Nucleus accumbens (tissue), 56 donors: Measurements from ENCODE around the gene SLAMF1.
"Not testable (repeated sequence)": the region's sequence is repeated elsewhere in the genome, so short reads cannot be mapped to it uniquely, and the experiment has no call there.

Experiments
- DNase-seq, 56 donors: peaks; one replicate each; lab custom pipeline; 2025; lab: John Stamatoyannopoulos, UW

The SLAMF1 gene

DNA sequence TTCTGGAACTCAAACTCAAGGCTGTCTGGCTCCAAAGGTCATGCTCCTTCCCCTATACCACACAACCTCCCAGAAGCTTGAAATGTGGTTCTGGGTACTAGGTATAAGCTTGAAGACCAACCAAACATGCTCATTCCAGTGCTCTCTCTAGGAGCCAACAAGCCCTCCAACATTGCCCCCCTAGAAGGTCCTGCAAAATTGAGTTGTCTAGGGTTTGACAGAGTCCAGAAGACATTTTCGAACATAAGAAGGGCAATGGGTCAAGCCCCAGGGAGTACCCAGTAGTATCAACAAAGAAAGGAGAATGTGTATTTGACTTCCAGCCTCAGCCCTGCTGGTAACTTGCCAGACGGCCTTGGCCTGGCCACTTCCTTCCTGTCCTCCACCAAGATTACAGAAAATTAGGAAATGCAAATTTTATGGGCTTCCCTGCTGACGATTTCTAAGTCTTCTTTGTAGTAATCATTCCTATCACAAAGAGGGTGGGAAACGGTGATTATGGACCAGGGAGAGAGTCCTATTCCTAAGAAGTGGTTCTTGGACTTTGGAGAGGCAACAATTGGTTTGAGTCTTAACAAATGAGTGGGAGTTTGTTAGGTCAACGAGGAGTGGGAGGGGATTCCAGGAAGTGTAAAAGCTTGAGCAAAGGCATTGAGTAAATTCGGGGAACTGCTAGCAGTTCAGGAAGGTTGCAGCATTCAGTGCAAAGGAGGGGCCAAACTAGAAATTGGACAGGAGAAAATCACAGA lies 18.7 kb upstream of the SLAMF1 start:
- peak in 1 of 56 donors; percentile 1 for DNase-seq

DNA sequence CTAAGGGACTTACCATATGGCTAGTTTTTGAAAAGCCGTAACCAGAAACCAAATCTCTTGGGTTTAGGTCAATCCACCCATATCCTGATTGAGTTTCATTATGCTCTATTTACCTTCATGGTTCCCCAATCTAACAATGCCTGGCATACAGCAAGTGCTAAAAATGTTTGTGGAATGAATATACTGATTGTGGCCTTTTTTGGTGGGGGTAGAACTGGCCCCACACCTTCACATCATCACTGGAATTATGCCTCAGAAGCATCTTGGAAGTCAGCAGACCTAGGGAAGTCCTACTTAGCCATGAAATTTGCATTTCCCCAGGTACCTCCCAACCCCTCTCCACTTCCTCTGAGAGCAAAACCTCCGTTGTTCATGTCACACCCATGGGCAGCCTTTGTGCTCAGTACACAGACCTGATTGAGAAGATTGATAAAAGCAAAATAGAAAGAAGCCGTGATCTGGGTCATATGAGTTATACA lies 17.8 kb upstream of the SLAMF1 start:
- DNase-seq, result no peak

DNA sequence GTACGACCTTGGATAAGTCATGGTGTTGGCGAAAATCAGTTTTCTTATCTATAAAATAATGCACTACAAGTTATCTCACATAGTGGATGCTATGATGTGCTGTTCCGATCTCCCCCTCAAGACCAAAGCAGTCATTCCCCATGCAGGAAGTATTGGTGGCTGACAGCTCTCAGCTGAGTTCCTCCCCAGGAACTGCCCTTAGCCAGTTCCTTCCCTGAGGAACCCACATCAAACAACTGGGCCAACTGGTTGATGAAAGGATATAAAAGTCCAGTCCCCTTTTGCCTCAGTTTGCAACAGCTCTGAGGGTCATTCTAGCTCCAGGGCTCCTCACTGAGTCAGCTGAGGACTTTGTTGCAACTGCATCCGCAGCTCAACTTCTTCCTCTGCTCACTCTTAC lies 16.1 kb upstream of the SLAMF1 start:
- DNase-seq, result no peak

DNA sequence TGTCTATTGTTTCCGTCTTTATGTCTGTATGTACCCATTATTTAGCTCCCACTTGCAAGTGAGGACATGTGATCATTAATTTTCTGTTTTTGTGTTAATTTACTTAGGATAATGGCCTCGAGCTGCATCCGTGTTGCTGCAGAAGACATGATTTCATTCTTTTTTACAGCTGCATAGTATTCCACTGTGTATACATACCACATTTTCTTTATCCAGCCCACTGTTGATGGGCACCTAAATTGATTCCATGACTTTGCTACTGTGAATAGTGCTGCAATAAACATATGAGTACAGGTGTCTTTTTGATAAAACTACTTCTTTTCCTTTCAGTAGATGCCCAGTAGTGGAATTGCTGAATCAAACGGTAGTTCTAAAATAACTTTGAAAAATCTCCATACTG lies 12.7 kb upstream of the SLAMF1 start:
- DNase-seq, result no peak

DNA sequence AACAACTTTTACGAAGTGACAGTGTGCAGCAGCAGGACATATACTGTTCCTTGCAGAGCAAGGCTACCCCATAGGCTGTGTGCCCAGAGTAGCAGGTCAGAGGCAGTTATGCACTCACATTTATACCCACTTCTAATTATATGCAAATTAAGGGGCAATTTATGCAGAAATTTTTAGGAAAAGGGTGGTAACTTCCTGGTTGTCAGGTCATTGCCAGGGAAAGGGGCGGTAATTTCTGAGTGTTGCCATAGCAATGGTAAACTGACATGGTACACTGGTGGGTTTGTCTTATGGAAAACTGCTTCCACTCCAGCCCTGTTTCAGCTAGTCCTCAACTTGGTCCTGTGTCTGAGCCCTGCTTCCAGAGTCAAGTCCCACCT lies 12.0 kb upstream of the SLAMF1 start:
- no peak for DNase-seq

DNA sequence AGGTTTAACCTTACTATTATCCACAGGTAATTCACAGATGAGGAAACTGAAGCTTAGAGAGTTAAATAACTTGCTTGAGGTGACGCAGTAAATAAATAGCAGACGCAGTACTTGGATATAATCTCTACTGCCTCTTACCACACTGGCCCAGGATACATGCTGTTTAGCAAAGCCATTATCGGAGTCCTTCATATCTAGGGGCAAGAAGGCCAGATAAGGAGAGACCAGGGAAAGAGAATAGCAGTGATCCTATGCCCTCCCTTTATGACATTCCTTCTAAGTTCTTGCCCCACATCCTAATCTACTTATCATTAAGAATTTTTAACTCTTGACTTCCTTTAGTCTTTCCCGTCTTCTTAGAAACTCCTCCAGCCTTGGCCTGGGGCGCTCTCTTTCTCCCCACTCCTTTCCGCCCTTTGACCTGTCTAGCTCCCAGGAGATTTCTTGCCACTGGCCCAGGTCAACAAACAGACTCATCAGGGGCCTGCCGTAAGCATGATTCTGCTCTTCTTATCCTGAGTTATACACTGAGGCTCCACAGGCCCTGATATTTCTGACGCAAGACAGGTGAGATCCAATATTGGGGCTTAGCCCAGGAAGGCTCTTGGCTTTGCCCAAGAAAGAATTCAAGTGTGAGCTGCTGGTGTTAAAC lies 11.4 kb upstream of the SLAMF1 start:
- DNase-seq, result no peak

DNA sequence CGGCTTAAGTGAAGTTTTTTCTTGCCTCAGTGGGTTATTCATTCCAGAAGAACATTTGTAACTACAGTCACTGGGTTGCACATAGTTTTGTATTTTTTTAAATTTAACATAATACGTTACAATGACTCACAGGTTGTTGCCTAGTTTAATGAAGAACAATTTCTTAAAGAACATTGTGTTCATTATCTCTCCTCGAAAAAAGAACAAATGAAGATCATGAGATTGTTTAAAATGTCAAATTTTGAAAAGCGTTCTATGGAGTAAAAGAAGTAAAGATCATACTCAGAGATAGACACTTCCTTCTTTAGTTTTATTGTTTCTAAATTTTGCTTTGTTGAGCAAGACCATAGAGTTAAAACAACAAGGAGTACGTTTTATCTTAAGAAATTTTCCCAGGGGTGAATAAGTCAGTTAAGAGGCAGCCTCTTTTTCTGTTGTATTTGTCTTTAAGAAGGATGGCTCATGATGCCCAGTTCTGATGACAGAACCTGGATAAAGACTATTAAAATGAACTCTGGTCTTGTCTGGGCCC lies 10.5 kb upstream of the SLAMF1 start:
- no peak for DNase-seq

DNA sequence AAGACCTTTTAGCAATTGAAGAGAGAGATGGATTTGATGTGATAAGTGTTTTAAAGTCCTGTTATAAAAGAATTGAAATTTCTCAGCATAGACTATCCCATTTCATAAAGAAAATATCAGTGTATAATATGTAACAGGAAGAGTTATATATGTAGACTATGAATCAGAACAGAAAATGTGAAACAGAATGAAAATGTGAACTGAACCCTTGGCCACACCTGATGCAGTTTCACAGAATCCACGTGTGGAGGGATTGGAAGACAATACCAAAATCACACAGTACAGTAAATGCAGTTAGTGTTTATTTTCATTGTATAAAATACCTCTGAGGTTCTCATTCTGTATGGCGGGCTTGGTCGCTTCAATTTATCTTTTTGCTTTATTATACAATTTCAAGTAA lies 9.9 kb upstream of the SLAMF1 start:
- no peak for DNase-seq

DNA sequence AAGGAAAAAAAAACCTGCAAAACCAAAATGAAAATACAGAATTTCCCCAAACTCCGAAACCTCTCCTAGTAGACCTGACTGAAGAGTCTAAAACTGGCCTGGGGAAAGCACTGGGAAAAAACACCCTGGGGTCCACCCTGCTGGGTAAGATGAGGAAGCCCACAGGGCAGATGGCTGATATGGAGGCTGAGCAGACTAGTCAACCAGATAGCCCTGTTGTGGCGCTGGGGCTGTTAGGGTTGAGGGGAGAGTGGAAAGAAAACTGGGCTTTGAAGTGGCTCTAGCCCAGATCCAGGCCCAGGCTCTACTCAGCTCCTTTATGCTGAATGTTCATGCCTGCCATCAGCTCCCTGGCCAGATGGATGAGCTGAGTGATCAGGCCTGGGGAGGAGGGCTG lies 6.8 kb upstream of the SLAMF1 start:
- no peak for DNase-seq

DNA sequence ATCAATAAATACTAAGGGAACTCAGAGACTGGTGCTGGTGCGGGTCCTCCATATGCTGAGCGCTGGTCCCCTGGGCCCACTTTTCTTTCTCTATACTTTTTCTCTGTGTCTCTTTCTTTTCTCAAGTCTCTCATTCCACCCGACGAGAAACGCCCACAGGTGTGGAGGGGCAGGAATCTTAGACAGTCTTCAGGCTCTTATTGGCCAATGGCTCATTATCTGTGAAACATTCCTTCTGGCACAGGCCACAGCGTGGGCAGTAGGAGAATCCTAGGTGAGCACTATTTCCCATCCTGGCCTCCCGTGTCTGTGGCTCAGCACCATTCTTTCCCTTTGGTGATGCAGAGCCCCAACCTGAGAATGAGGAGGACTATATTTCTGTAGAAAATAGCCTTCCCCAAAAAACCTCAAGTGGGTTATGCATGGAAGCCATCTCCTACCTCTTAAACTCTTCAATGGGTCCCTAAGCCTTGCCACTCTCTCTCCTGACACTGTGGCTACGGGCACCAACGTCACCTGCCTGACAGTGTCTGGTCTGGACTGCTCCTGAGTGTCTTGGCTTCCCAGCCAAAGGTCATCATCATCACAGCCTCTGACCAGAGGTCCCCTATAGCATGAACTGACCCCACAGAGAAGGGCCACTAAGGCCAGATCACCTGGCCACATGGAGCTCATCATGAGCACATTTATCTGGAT lies 6.2 kb upstream of the SLAMF1 start:
- no peak for DNase-seq

DNA sequence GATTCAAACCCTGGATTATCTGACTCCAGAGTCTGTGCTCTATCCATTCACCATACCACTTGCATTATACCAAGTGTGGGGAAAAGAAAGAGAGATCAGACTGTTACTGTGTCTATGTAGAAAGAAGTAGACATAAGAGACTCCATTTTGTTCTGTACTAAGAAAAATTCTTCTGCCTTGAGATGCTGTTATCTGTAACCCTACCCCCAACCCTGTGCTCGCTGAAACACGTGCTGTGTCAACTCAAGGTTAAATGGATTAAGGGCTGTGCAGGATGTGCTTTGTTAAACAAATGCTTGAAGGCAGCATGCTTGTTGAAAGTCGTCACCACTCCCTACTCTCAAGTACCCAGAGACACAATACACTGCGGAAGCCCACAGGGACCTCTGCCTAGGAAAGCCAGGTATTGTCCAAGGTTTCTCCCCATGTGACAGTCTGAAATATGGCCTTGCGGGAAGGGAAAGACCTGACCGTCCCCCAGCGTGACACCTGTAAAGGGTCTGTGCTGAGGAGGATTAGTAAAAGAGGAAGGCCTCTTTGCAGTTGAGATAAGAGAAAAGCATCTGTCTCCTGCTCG lies 5.3 kb upstream of the SLAMF1 start:
- DNase-seq, result not testable (repeated sequence)

DNA sequence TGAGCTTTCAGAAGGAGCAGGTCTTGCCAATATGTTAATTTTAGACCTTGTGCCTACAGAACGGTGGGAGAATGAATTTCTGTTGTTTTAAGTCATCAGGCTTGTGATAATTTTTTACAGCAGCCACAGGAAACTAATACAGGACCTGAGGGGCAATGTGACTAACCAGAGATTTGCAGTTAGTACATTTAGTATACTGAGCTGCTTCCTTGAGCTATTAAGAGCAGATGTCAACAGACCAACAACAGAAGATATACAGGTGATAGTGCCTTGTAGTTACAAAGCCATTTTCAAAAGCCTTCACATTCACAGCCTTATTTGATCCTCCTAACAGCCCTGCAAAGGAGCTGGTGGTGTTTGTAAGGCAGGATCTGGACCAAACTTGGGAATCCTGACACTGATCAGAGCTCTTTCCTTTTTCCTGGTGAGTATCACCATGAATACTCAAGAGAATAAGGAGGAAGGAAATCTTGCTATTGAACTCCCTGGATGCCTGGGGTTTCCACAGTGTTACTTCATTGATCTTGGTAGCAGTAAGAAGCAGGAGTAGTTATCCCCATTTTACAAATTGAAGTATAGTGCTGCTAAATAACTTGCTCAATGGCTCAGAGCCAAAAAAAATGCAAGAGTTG lies 4.7 kb upstream of the SLAMF1 start:
- no peak for DNase-seq

DNA sequence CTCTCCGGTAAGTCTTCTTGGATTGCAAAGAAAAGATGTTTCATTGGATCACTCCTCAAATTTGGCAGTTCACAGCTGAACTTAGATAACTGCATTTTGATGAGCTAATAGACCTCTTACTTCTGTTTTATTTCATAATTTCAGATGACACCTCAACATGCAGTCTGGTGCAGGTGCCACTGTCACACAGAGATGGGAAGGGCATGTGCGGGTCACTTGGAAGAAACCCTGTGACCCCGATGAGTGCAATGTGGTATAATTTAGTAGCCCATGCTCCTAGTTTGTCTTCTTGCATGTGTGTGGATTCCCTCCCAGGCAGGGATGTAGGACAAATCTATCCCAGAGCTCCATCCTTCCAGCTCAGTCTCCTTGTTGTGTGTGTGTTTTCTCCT lies 481 bp upstream of the SLAMF1 start:
- no peak for DNase-seq

DNA sequence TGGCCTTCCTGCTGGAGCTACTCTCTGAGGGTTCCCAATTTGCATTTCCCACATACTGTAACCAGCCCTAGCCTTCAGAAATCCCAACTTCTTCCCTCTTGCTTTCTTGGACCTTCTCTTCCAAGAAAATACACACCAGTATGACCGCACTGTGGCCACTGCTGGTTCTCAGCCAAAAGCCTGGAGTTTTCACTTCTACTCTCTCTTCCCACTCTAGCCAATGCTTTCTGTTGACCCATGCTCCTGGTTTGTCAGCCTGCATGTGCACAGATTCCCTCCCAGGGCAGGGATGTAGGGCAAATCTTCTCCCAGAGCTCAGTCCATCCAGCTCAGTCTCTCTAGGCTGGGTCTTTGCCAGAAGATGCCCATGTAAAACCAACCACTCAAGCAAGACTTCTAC lies 664 bp downstream of the SLAMF1 start:
- no peak for DNase-seq

DNA sequence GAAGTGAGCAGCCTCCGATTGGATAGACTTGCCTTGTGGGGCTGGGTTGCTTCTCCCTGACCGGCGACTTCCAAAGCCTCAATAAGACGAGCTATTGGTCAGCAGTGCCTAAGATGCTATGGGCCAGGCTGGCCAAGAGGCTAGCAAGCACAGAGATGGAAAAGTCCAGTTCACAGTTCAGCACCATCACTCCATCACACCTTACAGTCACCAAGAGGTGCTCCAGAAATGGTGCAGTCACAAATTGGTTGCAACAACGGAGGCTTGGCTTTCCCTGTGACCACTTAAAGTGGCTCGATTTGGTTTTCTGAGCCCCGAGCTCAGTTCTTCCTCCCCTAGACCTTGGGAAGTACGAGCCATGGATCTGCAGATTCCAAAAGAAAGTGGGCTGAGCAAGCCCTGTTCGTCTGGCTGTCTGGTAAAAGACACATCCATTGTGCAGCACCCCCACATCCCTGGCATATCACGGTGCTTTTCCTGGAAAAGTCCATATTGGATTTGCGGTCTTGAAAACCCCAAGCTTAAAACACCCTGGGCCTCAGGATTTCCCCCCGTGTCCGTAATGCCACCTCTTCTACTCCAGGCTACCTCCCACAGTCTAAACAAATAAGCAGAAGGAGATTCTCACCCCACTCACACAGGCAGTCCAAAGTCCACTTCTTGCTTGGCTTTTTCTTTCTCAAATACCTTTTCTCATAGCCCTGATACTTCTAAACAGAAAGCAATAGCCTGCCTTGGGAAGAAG lies 1.3 kb downstream of the SLAMF1 start:
- no peak for DNase-seq

DNA sequence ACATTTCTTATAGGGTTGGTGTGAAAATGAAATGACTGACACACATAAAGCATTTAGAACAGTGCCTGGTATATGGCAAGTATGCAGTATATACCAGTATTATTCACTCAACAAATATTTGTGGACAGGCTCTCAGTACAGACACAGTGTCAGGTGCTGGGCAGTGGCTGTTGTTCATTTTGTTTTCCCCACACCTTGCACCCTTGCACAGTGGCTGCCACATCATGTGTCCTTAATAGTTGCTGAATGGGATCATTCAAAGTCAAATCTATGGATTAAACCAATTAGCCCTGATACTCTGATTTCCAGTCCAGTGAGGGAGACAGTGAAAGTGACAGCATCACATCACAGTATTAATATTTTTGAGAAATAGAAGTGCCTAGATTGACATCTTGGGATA lies 2.4 kb downstream of the SLAMF1 start:
- no peak for DNase-seq

DNA sequence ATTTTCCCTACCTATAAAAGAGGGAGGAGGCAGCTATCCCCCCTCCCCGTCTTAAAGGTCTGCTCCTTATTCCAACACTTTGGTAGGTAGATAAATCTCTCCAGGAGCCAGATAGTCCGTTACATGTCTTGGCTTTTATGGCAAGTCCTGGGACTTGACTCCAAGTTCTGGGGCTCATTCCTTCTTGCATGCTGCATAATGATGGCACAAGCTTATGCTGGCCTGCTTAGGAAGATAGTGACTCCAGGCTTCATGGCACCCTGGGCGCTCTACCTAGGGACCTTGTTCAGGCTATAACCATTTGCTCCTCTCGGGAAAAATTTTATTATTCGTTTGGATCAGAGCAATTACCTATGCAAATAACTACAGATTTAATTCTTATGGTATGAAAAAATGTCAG lies 3.7 kb downstream of the SLAMF1 start:
- no peak for DNase-seq

DNA sequence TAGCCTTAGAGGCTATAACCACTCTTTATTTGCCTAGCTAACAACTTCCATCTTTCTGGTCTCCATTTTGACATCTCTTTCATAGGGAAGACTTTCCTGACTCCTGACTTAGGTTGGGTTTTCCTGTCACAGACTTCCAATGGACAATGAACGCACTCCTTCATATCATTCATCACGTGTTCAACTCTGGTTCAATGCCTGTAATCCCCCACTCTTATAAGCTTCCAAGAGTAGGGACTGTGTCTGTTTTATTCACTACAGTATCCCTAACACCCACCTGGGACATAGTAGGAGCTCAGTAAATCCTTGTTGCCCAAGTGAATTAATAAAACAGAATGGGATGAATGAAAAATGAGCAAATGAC lies 4.6 kb downstream of the SLAMF1 start:
- no peak for DNase-seq

DNA sequence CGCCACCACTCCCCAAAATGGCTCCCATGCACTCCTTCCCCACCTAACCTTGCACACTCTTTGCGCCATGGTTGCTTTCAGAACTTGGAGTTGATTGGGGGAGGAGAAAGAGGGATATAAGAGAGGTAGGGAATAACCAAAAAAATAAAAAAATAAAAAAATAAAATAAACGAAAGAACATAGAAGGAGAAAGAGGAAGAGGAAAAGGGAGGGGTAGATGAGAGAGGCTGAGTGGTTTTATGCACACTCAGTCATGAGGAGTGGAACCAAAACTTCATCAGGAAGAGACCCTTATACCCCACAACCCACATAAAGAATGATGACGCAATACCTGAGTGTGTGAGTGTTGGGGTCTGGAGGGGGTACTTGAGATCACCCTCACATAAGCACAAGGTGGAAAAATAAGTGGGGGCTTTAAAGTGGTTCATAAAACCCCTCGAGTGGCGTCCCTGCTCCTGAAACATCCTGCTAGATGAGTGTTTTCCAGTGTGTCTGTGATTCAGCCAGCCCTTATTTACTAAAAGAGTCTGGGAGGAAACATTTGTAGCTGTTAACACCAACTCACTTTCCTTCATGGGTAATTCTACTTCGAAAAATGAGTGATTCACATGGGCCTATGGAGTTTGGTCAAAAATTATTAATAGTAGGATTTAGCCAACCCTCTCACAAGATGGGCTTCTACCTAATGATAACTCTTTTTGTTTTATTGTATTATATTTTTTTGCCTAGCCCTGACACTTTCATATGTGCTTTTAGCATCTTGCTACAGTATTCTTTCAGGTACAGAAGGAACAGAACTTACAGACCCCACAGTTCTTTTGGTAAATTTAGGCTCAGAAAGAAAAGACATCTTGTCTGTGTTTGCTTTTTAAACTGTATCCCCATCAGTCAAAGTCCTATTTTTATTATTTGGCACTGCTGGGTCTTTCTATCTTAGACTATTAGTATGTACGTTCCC lies 5.2 kb downstream of the SLAMF1 start:
- no peak for DNase-seq
